ENCODE data around the gene GOLIM4.
"Not testable (repeated sequence)": the region's sequence is repeated elsewhere in the genome, so short reads cannot be mapped to it uniquely, and the experiment has no call there.

GOLIM4 gene, protein sequence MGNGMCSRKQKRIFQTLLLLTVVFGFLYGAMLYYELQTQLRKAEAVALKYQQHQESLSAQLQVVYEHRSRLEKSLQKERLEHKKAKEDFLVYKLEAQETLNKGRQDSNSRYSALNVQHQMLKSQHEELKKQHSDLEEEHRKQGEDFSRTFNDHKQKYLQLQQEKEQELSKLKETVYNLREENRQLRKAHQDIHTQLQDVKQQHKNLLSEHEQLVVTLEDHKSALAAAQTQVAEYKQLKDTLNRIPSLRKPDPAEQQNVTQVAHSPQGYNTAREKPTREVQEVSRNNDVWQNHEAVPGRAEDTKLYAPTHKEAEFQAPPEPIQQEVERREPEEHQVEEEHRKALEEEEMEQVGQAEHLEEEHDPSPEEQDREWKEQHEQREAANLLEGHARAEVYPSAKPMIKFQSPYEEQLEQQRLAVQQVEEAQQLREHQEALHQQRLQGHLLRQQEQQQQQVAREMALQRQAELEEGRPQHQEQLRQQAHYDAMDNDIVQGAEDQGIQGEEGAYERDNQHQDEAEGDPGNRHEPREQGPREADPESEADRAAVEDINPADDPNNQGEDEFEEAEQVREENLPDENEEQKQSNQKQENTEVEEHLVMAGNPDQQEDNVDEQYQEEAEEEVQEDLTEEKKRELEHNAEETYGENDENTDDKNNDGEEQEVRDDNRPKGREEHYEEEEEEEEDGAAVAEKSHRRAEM

DNA sequence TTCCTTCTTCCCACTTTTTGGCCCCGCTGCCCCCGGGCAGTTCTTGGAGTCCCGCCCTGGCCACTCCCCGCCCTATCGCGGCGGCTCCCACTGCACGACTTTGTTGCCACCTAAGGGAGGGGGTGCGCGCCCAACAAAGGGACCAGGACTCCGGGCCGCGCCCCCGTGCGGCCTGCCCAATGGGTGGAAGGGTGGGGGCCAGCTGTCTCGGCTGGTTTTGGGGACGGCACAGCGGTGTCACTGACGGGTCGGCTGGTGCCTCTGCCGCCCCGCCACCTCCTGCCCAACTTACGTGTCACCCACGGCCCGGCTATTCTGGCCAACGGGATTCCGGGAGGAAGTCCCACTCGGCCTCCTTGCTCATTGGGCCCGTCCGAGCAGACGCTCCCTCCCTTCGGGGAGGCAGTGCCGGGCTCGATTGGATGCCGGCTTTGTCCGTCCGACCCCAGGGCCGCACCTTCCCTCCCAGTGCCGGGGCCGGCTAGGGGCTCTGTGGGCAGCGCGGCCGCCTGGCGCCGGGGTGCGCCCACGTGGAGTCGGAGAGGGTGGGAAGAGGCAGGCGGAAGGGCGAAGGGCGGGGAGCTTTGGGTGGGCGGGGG lies at the start of gene GOLIM4:
Gene GOLIM4, minus strand, starts transcription at position 314 of the 599 bp plus-strand sequence. CDS start 639 bp downstream, outside the sequence.
- DNase-seq, result peak; percentile 26 to 98 (median 94)

DNA sequence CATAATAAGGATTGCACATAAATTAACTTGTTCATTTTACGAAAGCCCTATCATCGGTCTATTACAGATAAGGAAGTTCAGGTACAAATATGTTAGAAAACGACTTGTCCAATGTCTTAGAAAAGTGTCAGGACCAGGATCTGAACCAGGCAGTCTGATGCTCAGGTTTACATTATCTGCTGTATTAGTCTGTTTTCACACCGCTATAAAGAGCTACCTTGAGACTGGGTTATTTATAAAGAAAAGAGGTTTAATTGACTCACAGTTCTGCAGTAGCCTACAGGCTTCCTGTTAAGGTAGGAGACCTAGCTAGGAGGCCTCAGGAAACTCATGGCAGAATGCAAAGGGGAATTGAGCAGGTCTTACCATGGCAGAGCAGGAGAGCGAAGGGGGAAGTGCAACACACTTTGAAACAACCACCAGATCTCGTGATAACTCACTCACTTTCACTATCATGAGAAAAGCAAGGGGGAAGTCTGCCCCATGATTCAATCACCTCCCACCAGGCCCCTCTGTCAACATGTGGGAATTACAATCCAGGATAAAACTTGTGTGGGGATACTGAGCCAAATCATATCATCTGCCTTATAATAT lies 45.8 kb upstream of the GOLIM4 start:
- DNase-seq, result no peak

DNA sequence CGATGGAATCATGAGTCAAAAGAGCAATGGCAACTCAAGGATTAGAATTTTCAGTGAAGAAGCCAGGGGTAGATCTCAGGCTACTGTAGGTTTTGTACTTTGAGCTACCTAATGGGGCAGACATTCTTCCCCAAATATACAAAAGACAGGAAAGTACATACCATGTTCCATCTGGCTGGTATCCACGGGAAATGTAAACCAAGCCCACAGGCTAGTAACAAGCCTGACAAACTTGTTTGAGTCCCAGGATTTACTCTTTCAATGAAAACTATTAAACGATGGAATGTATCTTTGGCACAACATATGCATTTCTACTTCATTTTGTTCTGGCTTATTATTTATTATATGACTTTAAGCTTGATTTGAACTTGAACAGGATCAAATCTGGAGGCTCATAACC lies 44.2 kb upstream of the GOLIM4 start:
- DNase-seq, result no peak

DNA sequence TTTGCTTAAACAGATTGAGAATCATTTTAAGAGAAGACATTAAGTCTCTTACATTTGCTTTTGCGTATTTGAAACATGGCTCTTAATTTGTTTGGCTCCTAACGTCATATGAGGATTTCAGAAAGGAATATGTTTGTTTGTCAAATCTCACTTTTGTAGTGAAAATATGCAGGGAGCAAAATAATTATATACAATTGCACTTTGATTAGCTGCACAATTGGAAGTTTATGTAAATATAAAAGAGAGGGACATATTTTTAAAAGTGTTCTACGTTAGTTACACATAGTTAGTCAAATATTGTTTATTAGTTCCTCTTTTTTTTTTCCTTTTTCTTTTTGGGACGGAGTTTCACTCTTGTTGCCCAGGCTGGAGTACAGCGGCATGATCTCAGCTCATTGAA lies 42.7 kb upstream of the GOLIM4 start:
- no peak for DNase-seq

DNA sequence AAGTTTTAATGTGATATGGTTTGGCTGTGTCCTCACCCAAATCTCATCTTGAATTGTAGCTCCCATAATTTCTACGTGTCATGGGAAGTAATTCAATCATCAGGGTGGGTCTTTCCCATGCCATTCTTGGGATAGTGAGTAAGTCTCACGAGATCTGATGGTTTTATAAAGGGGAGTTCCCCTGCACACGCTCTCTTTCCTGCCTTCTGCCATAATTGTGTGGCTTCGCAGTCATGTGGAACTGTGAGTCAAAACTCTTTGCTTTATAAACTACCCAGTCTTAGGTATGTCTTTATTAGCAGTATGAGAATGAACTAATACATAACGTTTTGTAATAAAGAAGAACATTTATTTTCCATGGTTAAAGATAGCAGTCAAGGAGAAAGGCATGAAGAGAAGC lies 39.2 kb upstream of the GOLIM4 start:
- DNase-seq, result no peak

DNA sequence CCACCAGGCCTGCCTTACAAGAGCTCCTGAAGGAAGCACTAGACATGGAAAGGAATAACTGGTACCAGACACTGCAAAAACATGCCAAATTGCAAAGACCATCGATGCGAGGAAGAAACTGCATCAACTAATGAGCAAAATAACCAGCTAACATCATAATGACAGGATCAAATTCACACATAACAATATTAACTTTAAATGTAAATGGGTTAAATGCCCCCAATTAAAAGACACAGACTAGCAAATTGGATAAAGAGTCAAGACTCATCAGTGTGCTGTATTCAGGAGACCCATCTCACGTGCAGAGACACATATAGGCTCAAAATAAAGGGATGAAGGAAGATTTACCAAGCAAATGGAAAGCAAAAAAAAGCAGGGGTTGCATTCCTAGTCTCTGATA lies 34.5 kb upstream of the GOLIM4 start:
- DNase-seq, result not testable (repeated sequence)

DNA sequence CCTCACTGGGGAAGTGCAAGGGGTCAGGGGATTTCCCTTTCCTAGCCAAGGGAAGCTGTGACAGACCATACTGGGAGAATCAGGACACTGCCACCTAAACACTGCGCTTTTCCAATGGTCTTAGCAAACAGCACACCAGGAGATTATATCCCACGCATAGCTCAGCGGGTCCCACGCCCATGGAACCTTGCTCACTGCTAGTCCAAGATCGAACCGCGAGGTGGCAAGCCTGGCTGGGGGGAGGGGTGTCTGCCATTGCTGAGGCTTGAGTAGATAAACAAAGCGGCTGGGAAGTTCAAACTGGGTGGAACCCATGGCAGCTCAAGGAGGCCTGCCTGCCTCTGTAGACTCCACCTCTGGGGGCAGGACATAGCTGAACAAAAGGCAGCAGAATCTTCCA lies 32.7 kb upstream of the GOLIM4 start:
- not testable (repeated sequence) for DNase-seq

DNA sequence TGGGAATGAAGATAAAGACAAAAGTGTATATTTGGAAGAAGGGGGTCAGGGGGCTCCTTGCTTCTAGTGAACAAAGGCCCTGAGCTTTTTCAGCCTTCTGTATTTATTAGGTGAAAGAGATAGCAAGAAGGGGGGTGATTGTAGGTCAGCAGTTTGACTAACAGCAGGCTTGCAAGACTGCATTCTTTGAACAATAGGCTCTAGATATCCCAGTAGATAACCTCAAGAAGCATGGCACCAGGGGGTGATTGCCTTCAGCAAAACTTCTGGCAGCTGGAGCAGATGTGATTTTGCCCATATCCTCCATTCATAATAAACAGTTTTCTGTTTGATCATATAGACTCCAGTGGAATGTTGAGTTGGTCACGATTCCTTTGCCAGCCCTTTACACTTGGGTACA lies 31.7 kb upstream of the GOLIM4 start:
- DNase-seq, result no peak

DNA sequence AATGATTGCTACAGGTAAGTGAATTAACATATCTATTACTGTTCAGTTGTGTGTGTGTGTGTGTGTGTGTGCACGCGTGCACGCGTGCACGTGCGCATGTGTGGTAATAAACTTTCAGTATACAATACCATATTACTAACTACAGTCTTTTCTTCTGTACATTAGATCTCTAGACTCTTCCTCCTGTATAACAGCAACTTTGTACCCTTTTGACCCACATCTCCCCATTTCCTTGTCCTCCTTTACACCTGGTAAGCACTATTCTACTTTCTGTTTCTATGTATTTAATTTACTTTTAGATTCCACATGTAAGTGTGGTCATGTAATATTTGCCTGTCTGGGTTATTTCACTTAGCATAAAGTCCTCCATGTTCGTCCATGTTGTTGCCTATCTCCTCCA lies 29.1 kb upstream of the GOLIM4 start:
- DNase-seq, result no peak

DNA sequence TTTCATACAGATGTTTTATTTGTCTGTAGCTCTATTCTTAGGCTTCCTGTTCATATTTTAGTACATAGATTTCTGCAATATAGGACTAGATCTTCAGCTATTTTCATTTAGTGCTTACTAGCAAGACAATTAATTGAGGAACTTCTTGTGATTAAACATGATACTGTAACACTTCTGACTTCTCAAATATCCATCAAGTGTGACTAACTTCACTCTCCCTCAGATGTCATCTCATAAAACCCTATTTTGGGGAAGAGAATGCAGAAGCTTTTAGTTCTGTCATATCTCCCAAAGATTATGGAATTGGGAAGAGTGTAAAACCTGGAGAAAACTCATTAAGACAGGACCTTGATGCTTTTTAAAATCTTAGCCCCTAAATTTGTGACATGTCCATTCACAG lies 28.6 kb upstream of the GOLIM4 start:
- no peak for DNase-seq

DNA sequence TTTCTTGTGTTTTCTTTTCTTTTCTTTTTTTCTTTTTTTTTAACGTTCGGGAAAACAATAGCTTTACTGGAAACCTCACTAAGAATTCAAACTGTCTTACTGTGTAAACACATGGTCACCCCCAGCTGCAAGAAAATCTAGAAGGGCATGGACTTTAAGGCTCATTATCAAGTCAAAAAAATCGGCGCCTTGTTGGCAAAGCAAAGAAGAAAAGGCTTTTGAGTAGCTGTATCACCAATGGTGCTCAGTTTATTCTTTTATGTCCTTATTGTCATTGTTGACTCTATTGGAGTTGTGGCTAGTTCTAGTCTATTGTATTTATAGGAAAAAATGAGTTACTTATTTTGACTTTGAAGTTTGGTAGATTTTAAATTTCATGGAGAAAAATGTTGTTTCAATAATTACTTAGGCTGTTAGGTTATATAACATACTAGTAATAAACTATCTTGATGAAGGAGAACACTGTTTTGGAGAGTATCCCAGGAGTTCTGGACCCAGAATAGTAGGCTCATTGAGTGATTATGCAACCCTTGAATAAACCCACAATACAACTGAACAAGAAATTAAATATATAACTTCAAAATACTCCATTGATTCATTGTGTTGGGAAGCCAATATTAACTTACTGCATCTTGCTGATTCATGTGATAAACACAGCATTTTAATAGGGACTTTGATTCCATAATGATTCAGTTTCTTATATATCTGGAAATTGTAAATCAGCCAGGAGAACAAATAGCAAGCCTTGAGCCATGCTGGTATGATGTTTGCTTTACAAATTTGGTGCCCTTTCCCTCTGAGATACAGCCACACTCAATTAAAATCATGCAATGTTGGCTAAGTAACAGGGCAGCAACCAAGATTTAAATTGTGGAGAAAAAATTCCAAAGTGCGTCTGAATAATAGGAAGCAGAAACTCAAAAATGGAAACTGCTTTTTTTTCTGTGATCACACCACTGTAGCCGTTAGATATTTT lies 27.8 kb upstream of the GOLIM4 start:
- DNase-seq, result peak in 2 of 14 donors; percentile 1 to 5

DNA sequence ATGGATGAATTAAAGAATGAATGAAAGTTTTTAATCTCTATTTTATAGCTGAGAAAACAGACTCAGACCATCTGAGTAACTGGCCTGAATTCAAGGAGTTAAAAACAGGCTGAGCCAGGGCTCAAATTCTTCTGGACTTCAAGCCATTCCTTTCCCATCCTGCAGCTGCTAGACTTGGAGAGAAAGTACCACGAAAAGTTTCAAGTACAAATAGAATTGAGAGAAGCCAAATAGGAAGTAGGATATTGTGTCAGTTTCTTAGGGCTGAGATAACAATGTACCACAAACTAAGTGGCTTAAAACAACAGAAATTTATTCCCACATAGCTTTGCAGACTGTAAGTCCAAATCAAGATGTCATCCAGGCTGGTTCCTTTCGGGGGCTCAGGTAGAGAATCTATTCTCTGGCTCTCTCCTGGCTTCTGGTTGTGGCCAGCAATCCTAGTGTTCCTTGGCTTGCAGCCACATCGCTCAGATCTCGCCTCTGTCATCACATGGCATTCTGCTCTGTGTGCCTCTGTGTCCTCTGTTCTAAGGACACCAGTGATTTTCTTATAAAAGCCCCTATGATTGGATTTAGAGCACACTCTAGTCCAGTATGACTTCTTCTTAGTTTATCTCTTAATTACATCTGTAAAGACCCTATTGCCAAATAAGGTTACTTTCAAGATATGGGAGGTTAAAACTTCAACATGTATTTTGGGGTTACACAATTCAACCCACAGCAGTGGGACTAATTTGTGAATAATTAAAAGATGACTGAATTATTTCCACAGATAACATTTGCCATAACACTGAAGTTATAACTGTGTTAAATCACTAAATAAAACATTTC lies 25.7 kb upstream of the GOLIM4 start:
- DNase-seq, result no peak

DNA sequence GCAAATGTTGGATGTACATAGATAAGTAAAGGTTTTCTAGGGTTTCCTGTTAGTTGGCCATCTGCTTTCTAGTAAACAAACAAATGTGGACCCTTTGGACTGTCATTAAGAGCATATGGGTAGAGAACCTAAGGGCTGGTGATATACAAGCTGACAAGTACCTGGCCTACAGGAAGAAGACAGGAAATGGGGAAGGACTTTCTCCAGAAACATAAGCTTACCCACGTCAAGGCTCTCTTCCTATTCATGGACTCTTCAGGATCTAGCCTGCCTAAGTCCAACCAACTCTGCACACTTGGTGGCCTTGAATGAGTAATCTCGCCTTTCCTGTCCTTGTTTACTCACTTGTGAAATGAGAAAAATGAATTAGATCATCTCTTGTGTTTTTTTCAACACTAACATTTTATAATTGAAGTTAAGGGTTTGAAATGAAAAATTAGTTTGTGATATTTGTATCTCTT lies 22.2 kb upstream of the GOLIM4 start:
- no peak for DNase-seq

DNA sequence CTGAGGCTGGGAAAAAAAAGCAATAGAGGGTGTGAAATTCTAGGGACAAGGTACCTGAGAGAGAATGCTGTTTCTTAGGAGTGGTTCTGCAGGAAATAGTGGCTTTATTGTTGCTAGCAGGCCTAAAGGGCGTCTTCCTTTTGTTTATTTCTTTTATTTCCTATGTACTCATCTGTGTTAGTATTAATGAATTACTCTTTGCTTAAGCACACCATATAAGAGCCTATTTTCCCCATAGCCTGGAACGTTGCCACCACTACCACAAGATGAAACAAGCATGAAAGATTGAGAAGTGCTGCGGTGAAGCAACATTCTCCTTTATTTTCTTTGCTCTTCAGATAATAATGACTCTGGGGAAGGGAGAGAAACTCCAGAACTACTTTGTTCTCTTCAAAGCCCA lies 21.3 kb upstream of the GOLIM4 start:
- DNase-seq, result no peak

DNA sequence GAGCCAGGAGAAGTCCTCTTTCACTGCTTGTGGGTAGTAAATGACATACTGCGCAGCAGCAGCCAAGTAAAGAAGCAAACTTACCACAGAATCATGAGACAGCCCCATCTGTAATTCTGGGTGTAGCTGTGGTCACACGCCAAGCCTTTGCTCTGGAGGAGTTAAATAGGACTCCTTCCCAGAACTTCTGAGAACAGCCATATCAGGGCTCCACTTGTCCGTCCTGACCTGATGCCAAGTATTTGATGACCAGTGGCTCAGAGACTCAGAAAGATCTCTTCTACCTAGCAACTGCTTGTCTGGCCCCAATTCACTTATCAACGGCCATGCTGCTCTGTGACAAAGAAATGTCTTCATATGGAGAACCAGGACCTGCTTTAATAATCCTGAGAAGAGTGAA lies 20.6 kb upstream of the GOLIM4 start:
- DNase-seq, result no peak

DNA sequence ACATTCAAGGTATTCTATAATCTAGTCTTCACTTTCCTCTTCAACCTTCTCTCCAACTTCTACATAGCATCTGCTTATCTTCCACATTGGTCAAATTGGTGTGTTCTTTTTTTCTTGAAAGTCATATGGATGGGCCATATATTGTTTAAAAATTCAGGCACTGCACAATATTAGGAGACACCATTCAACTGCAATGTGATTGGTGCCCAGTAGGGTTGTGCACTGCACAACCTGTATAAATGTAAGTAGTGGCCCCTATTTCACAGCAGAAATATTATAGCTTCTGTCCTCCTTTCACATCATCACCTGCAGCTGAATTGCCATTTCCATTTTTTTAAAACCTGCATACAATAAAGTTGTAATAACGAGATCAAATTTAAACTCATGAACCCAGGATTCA lies 18.1 kb upstream of the GOLIM4 start:
- DNase-seq, result no peak

DNA sequence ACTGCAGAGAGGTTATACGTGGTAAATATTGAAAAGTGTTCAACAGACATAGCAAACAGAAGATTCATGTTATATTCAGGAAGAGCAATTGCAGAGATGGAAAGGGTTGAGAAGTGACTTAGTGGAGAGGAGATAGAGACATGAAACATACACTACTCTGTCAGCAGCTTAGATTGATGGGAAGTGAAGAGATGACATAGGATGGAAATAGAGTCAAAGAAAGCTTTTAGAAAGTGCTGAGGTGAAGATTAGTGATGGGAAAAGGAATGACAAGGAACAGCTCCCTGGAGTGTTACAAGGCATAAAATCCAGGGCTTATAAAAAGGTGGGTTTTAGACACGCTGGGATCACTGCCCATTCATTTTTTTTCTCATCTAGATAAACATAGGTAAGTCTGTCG lies 17.2 kb upstream of the GOLIM4 start:
- no peak for DNase-seq

DNA sequence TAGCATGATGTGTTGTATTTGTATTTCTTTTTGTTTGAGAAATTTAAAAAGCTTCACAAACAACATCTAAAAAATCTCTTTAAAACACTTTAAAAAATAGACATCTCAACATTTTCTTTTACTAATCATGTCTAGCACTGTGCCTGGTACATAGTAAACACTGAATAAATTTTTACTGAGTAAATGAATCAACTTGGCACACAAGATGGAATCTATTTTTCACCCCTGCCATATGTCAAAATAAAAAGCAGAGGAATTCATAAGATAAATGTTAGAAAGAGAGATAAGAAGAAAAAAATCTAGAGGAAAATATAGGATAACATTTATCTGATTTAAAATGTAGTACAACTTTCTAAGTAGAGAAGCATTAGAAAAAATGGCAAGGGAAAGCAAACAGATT lies 8.6 kb upstream of the GOLIM4 start:
- DNase-seq, result no peak

DNA sequence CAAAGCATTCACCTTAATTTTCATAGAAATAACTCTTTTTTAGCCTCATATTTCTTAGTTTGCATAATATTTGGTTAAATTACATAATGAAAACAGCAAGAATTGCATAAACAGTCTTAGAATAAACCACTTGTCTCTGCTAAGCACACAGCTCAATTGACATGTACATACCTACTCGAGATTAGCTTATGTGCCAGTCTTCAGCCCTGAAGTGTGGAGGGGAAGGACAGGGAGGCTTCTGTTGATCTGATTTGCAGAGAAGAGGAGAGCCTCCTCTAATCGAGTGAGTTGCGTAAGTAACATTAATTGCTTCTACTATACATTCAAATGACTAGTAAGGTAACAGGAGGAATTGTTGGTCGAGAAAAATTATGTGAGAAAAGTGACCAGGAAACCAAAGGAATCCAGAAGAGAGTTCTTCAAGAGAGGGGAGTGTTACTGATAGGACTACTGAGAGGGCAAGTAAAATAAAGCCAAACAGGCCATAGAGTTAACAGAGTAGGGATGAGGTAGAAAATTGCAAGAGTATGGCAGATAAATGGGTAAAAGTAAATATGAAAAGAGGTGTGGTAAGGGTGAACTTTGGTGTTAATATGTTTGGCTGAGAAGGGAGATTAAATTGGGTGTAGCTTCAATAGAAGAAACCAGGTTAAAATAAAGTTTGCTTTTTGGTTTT lies 7.1 kb upstream of the GOLIM4 start:
- DNase-seq, result no peak

DNA sequence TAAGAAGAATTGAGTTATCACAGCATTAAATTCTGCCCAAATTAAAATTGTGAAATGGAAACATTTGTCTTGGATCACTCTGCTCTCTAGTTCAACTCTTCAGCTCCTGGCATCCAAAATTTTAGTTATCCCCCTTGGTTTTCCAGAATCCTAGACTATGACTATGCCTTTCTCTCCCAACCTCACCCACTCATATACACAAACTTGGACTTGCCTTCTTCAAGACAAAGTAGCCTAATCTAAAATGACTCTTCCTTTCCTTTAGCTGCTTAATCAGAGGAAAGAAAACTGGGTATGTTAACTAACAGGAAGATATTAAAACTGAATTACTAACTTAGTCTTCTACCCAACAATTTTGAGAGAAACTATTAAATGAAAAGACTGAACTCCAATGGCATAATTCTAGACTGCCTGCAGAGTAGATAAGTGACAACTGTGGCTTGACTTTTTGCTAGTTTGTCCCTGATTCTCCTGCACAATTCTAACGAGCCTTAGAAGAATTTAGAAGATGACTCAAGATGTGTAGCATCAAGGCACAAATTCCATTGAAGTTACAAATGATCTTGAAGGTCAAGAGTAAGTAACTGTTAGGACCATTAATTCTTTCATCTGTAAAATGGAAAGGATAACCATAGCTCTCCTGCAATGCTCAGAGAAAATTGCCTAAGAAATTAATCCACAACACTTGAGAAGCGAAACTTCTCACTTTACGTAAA lies 5.2 kb upstream of the GOLIM4 start:
- DNase-seq, result no peak
